ENCODE data around the gene DST. TPM values are rescaled to one million over a fixed set of nuclear protein-coding genes. Genes with fewer than 3 reads are reported as not detected.

Gene DST
- total and polyA plus RNA-seq, 2 of the 8 experiments (the other 6 are each of a cell fraction or from before 2014, with no cell fraction given): 49.4 to 116 TPM

DNA sequence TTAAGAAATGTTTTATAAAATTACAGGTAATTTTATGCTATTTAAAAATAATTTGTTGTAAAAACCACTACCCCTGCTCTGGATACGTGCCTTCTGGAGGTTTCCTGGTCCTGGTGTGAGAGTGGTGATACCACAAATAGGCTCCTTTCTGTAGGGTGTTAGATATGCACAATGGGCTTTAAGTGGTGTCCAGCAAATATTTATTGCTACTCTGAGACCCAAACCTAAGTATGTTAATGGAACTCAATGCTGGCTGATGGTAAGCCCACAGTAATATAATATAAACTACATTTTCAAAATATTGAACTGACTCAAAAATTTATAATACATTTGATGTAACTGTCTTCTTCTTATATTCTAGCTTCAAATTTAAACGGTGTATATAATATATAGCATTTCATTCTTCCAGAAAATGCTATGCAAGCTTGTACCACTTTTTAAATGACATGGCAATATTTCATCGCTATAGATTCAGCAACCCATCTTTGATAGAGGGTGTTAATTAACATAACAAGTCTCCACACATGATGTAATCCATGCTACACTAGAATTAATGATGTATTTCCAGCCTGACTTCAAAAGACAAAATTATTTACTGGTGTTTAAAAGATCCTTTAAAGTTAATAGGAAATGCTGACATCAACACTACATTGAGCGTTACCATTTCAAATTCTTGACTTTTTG lies 161.9 kb downstream of the DST start:
- no peak overlapping the region for H3K27ac ChIP-seq (ENCODE audit: low read depth, low read length)
- no peak overlapping the region for H3K14ac ChIP-seq (ENCODE audit: insufficient read length)
- no peak overlapping the region for H4K91ac ChIP-seq (replicated peaks; ENCODE audit: insufficient read length, low read length)
- no peak overlapping the region for H4K8ac ChIP-seq (ENCODE audit: extremely low read depth, insufficient read depth, low read length)
- H3K9me3 ChIP-seq (ENCODE audit: insufficient read depth in 2 of 2, low read depth in 1 of 2, low read length in 1 of 2): no peaks in the 10 kb centered on the region
- H2BK20ac ChIP-seq (ENCODE audit: low read length): no peak overlapping the region
- H4K5ac ChIP-seq (ENCODE audit: insufficient read length, low read depth, low read length): no peak overlapping the region
- no peaks in the 10 kb centered on the region for H3K4me1 ChIP-seq (replicated peaks in 1 of 4; ENCODE audit: control insufficient read depth in 3 of 4, insufficient read depth in 4 of 4, low read length in 3 of 4)
- H3K23me2 ChIP-seq (ENCODE audit: low read depth, low read length): no peaks in the 10 kb centered on the region
- peaks cover 3 to 42% (median 18%) of the 10 kb centered on the region in 4 experiments for H3K36me3 ChIP-seq (ENCODE audit: control insufficient read depth in 2 of 4, insufficient read depth in 4 of 4, low read length in 3 of 4)
- H3K4me3 ChIP-seq (ENCODE audit: extremely low read depth in 1 of 4, insufficient read depth in 2 of 4, low read depth in 3 of 4, low read length in 4 of 4): no peak overlapping the region
- ChIA-PET POLR2A (ENCODE audit: partially characterized antibody) (no interaction called here), CTCF (ENCODE audit: partially characterized antibody) (interaction anchor here (0.6 to 1.6 kb wide), 2 partner anchors 115 to 590 kb away, joined by 4 read pairs; no protein-coding TSS in a partner anchor)
- H3K23ac ChIP-seq (ENCODE audit: insufficient read length): no peak overlapping the region
- WGBS, 2 experiments (ENCODE audit: extremely low coverage in 1 of 2, insufficient coverage in 1 of 2, insufficient read length in 1 of 2, insufficient replicate concordance in 2 of 2, low coverage in 1 of 2, low lambda C conversion rate in 2 of 2, missing lambda C conversion rate in 1 of 2): 92% methylated on average over 4 of the region's 4 CpGs; no CpG with 5 or more reads in 1 of the 2 experiments
- H2BK120ac ChIP-seq (replicated peaks; ENCODE audit: low read depth, low read length): no peak overlapping the region
- no peak overlapping the region for H2BK15ac ChIP-seq (ENCODE audit: low read length)
- H3K4ac ChIP-seq (replicated peaks; ENCODE audit: insufficient read length, low read depth, low read length): no peak overlapping the region
- no peak overlapping the region for H3K56ac ChIP-seq (replicated peaks; ENCODE audit: insufficient read length, low read depth, low read length)
- H2AFZ ChIP-seq (ENCODE audit: low read length): no peak overlapping the region
- no peak overlapping the region for H3K9ac ChIP-seq (replicated peaks in 1 of 4; ENCODE audit: extremely low read depth in 1 of 4, low read depth in 3 of 4, low read length in 3 of 4)
- H2BK12ac ChIP-seq (ENCODE audit: low read depth, low read length): no peak overlapping the region
- no peaks in the 10 kb centered on the region for H3K27me3 ChIP-seq (replicated peaks in 1 of 4; ENCODE audit: control insufficient read depth in 3 of 4, extremely low read depth in 1 of 4, insufficient read depth in 3 of 4, low read length in 3 of 4)
- no peak overlapping the region for H3K18ac ChIP-seq (ENCODE audit: extremely low read depth, low read length)
- no peak overlapping the region for H2AK5ac ChIP-seq (ENCODE audit: low read depth, low read length)
- H2BK5ac ChIP-seq (ENCODE audit: low read depth, low read length): no peak overlapping the region
- no peaks in the 10 kb centered on the region for H3K79me1 ChIP-seq (ENCODE audit: low read depth, low read length)
- no peaks in the 10 kb centered on the region for H3K79me2 ChIP-seq (ENCODE audit: control insufficient read depth in 1 of 2, insufficient read depth in 2 of 2, low read length in 2 of 2)
- H3K4me2 ChIP-seq (ENCODE audit: insufficient read depth in 1 of 2, low read depth in 2 of 2, low read length in 2 of 2): no peak overlapping the region
- DNase-seq (ENCODE audit: low read depth in 1 of 2, low spot score in 2 of 2): no peak
- FAIRE-seq: no peak
- peaks cover 0 to 2% of the 10 kb centered on the region in 2 experiments for H4K20me1 ChIP-seq (replicated peaks in 1 of 2; ENCODE audit: control insufficient read depth in 1 of 2, insufficient read depth in 2 of 2, low read length in 2 of 2)
- TF ChIP-seq GABPA (IDR thresholded peaks at IDR 0.05; ENCODE audit: borderline replicate concordance, insufficient read depth, low read length): no peak
- no peak for TF ChIP-seq EZH2 (IDR thresholded peaks at IDR 0.05; ENCODE audit: low read depth, low read length, severe bottlenecking)
- TF ChIP-seq ASH2L (IDR thresholded peaks at IDR 0.05; ENCODE audit: low read length): no peak
- no peak for TF ChIP-seq POU5F1 (IDR thresholded peaks at IDR 0.05; ENCODE audit: low read depth, low read length)
- TF ChIP-seq MAFK (IDR thresholded peaks at IDR 0.05; ENCODE audit: low read depth, low read length): no peak
- no peak for TF ChIP-seq TCF12 (IDR thresholded peaks at IDR 0.05; ENCODE audit: low read depth, low read length)
- no peak for TF ChIP-seq BCL11A (IDR thresholded peaks at IDR 0.05; ENCODE audit: low read depth in 2 of 2, low read length in 2 of 2)
- TF ChIP-seq, protein P1, sequence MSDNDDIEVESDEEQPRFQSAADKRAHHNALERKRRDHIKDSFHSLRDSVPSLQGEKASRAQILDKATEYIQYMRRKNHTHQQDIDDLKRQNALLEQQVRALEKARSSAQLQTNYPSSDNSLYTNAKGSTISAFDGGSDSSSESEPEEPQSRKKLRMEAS (IDR thresholded peaks at IDR 0.05): no peak
- TF ChIP-seq, protein P2, sequence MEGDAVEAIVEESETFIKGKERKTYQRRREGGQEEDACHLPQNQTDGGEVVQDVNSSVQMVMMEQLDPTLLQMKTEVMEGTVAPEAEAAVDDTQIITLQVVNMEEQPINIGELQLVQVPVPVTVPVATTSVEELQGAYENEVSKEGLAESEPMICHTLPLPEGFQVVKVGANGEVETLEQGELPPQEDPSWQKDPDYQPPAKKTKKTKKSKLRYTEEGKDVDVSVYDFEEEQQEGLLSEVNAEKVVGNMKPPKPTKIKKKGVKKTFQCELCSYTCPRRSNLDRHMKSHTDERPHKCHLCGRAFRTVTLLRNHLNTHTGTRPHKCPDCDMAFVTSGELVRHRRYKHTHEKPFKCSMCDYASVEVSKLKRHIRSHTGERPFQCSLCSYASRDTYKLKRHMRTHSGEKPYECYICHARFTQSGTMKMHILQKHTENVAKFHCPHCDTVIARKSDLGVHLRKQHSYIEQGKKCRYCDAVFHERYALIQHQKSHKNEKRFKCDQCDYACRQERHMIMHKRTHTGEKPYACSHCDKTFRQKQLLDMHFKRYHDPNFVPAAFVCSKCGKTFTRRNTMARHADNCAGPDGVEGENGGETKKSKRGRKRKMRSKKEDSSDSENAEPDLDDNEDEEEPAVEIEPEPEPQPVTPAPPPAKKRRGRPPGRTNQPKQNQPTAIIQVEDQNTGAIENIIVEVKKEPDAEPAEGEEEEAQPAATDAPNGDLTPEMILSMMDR (IDR thresholded peaks at IDR 0.05; ENCODE audit: control extremely low read depth in 1 of 3, insufficient read depth in 1 of 3, low read depth in 1 of 3, low read length in 3 of 3): no peak
- TF ChIP-seq FOSL1 (IDR thresholded peaks at IDR 0.05; ENCODE audit: insufficient read depth, low read depth, low read length): no peak
